PC-9 (cell line): ENCODE results near the gene EML1. TPM values are rescaled to one million over a fixed set of nuclear protein-coding genes. Genes with fewer than 3 reads are reported as not detected.

Source experiments
- BruUV-seq: library from RNA; stranded (reverse); fragments of 400-500 nt; replicated peaks from 2 replicates; lab custom pipeline; 2021; lab: Mats Ljungman, UMichigan
- CTCF ChIA-PET: fragments of 300-600 bp; sonication (Branson Sonifier 250); formaldehyde crosslinking; loops from one replicate; lab custom pipeline; 2022; ENCODE audit warnings: antibody characterized with exemption; lab: Charles Lee
- POLR2A ChIA-PET: fragments of 300-600 bp; sonication (Branson Sonifier 250); formaldehyde crosslinking; loops from one replicate; lab custom pipeline; 2022; ENCODE audit warnings: antibody characterized with exemption; ENCODE audit not compliant: unreplicated experiment; lab: Charles Lee
- DNase-seq, 2 experiments: peaks; one replicate each; pipeline versions ENCODE4 v3.0.0 to v3.0.0-alpha.2; 2015 to 2022; ENCODE audit warnings: mixed read lengths in 1 of 2
- H2AFZ ChIP-seq: fragments of 200-600 bp; sonication (generic); 2 replicates; pipeline ENCODE4 v1.8.1; 2017; ENCODE audit warnings: antibody characterized with exemption
- H3F3A ChIP-seq: fragments of 200-600 bp; sonication (generic); 2 replicates; pipeline ENCODE4 v1.8.1; 2017; ENCODE audit warnings: antibody characterized with exemption, mild to moderate bottlenecking, low read depth; ENCODE audit not compliant: insufficient read depth
- H3K27ac ChIP-seq: fragments of 200-600 bp; sonication (generic); 2 replicates; pipeline ENCODE4 v1.6.1; 2016; ENCODE audit warnings: mixed run types
- H3K27me3 ChIP-seq: fragments of 200-600 bp; sonication (generic); 2 replicates; pipeline ENCODE4 v1.6.1; 2016; ENCODE audit warnings: low read depth, mixed run types; ENCODE audit not compliant: insufficient read depth
- H3K36me3 ChIP-seq: fragments of 200-600 bp; sonication (generic); 2 replicates; pipeline ENCODE4 v1.6.1; 2016; ENCODE audit warnings: low read depth, mixed run types
- H3K4me1 ChIP-seq: fragments of 200-600 bp; sonication (generic); replicated peaks from 2 replicates; pipeline ENCODE4 v1.6.1; 2016; ENCODE audit warnings: mixed run types; ENCODE audit not compliant: insufficient read depth
- H3K4me2 ChIP-seq: fragments of 200-600 bp; sonication (generic); 2 replicates; pipeline ENCODE4 v1.6.1; 2017; ENCODE audit warnings: mixed run types
- H3K4me3 ChIP-seq: fragments of 200-600 bp; sonication (generic); 2 replicates; pipeline ENCODE4 v1.6.1; 2016; ENCODE audit warnings: mixed run types
- H3K79me2 ChIP-seq: fragments of 200-600 bp; sonication (generic); 2 replicates; pipeline ENCODE4 v1.6.1; 2017; ENCODE audit warnings: low read depth, mixed run types
- H3K9me2 ChIP-seq: fragments of 200-600 bp; sonication (generic); 2 replicates; pipeline ENCODE4 v1.8.1; 2017; ENCODE audit warnings: mild to moderate bottlenecking; ENCODE audit not compliant: insufficient read depth
- H3K9me3 ChIP-seq: fragments of 200-600 bp; sonication (generic); 2 replicates; pipeline ENCODE4 v1.8.1; 2016; ENCODE audit warnings: low read depth; ENCODE audit not compliant: insufficient read depth
- H4K20me1 ChIP-seq: fragments of 200-600 bp; sonication (generic); 2 replicates; pipeline ENCODE4 v1.8.1; 2017; ENCODE audit not compliant: insufficient read depth
- CTCF ChIP-seq: fragments of 200-600 bp; sonication (generic); conservative IDR thresholded peaks from 2 replicates; pipeline ENCODE4 v1.6.1; 2017; ENCODE audit warnings: mixed run types, antibody characterized with exemption, mild to moderate bottlenecking, moderate library complexity
- EZH2 ChIP-seq: fragments of 200-600 bp; sonication (generic); IDR thresholded peaks from 2 replicates; pipeline ENCODE4 v1.8.0; 2017; ENCODE audit warnings: antibody characterized with exemption, low read depth
- intact Hi-C: fragments of 100-400 bp; cut with micrococcal nuclease; formaldehyde crosslinking; loops from one replicate; pipeline ENCODE4 v1.10.0; 2022; ENCODE audit not compliant: unreplicated experiment
- total RNA-seq: library from RNA; stranded (reverse); gene quantifications from 2 replicates; pipeline ENCODE4 v1.2.3, GENCODE V29; 2021

The EML1 gene
- total RNA-seq, 1 experiment from 2014 or later = 1.8 TPM

- CTCF ChIA-PET = no interaction called here
- intact Hi-C loops = no loop called here
These were observed 98.7 kb downstream of the EML1 start for GRCh38 chr14:99891900-99892299.

GRCh38 chr14:99892406-99892805 is 99.2 kb downstream of the EML1 start:
- no peak for DNase-seq
- ChIA-PET POLR2A (no interaction called here), CTCF (no interaction called here)
- H4K20me1 ChIP-seq = no peaks in the 10 kb centered on the region
- no peaks in the 10 kb centered on the region for H3K9me2 ChIP-seq
- no peaks in the 10 kb centered on the region for H3K9me3 ChIP-seq
- no peak overlapping the region for H3K4me3 ChIP-seq
- no peaks in the 10 kb centered on the region for H3F3A ChIP-seq
- H3K4me1 ChIP-seq = no peaks in the 10 kb centered on the region
- no peak overlapping the region for H3K27ac ChIP-seq
- TF ChIP-seq CTCF (no peak), EZH2 (no peak)
- no peaks in the 10 kb centered on the region for H3K79me2 ChIP-seq
- H3K27me3 ChIP-seq = no peaks in the 10 kb centered on the region
- H3K4me2 ChIP-seq = no peak overlapping the region
- no peak overlapping the region for H2AFZ ChIP-seq
- no peaks in the 10 kb centered on the region for H3K36me3 ChIP-seq
- BruUV-seq = no TSS peak
- intact Hi-C loops = no loop called here

More at GRCh38 chr14:99891900-99892299, 98.7 kb downstream of the EML1 start:
- Histone ChIP-seq H3K79me2 (no peaks in the 10 kb centered on the region), H3K9me2 (no peaks in the 10 kb centered on the region), H3K4me3 (no peak overlapping the region), H3K4me2 (no peak overlapping the region), H4K20me1 (no peaks in the 10 kb centered on the region), H2AFZ (no peak overlapping the region), H3K4me1 (no peaks in the 10 kb centered on the region), H3K27ac (no peak overlapping the region), H3F3A (no peaks in the 10 kb centered on the region), H3K27me3 (no peaks in the 10 kb centered on the region), H3K9me3 (no peaks in the 10 kb centered on the region), H3K36me3 (no peaks in the 10 kb centered on the region)
- BruUV-seq = no TSS peak
- no peak for TF ChIP-seq EZH2
- no peak for TF ChIP-seq CTCF
- DNase-seq = no peak
- POLR2A ChIA-PET = no interaction called here

GRCh38 chr14:99896361-99896760 is 103.1 kb downstream of the EML1 start:
- no peaks in the 10 kb centered on the region for H3K9me2 ChIP-seq
- no peaks in the 10 kb centered on the region for H3K79me2 ChIP-seq
- no peaks in the 10 kb centered on the region for H3K27me3 ChIP-seq
- H4K20me1 ChIP-seq = no peaks in the 10 kb centered on the region
- intact Hi-C loops = no loop called here
- no peak overlapping the region for H2AFZ ChIP-seq
- no peak overlapping the region for H3K4me3 ChIP-seq
- DNase-seq = no peak
- H3K4me2 ChIP-seq = no peak overlapping the region
- no peaks in the 10 kb centered on the region for H3F3A ChIP-seq
- no peak overlapping the region for H3K27ac ChIP-seq
- no peaks in the 10 kb centered on the region for H3K9me3 ChIP-seq
- no peaks in the 10 kb centered on the region for H3K4me1 ChIP-seq
- no peaks in the 10 kb centered on the region for H3K36me3 ChIP-seq
- CTCF ChIA-PET = no interaction called here
- no TSS peak for BruUV-seq
- TF ChIP-seq EZH2 = no peak
- no peak for TF ChIP-seq CTCF
- POLR2A ChIA-PET = no interaction called here
